GM10248 (cell line): ENCODE data around the gene CCNT2.
"Not testable (repeated sequence)": the region's sequence is repeated elsewhere in the genome, so short reads cannot be mapped to it uniquely, and the experiment has no call there.

Experiments used
- CTCF ChIA-PET: fragments of 300-600 bp; sonication (Branson Sonifier 250); formaldehyde crosslinking; extraction: SDS; loops from one replicate; lab custom pipeline; 2021; ENCODE audit warnings: antibody characterized with exemption; lab: Yijun Ruan, JAX
- POLR2A ChIA-PET: fragments of 350-650 bp; sonication (Branson Sonifier 250); formaldehyde crosslinking; extraction: SDS; loops from one replicate; lab custom pipeline; 2020; ENCODE audit warnings: antibody characterized with exemption; lab: Yijun Ruan, JAX
- DNase-seq: peaks from one replicate; pipeline ENCODE4 v3.0.0; 2012; ENCODE audit errors: extremely low spot score
- CTCF ChIP-seq: IDR thresholded peaks from 2 replicates; pipeline ENCODE4 v1.5.1; 2012; ENCODE audit warnings: mild to moderate bottlenecking, low read depth; ENCODE audit errors: extremely low read depth, missing control alignments, control extremely low read depth

The CCNT2 gene

GRCh38 chr2:134884435-134884834, 34.2 kb upstream of the CCNT2 start:
- no peak for TF ChIP-seq CTCF
- CTCF ChIA-PET = interaction anchor here (2.5 kb wide), 1 partner anchor 434 kb away, joined by 6 read pairs; no protein-coding TSS in a partner anchor
- POLR2A ChIA-PET = no interaction called here
- no peak for DNase-seq

- CTCF ChIA-PET = interaction anchor here (1.1 kb wide), 1 partner anchor 441 kb away, joined by 4 read pairs; no protein-coding TSS in a partner anchor
- POLR2A ChIA-PET = no interaction called here
- TF ChIP-seq CTCF = no peak
- no peak for DNase-seq
Observed at GRCh38 chr2:134892282-134893035, 26.2 kb upstream of the CCNT2 start.

GRCh38 chr2:134897932-134898331, 20.7 kb upstream of the CCNT2 start:
- ChIA-PET CTCF (interaction anchor here (0.6 to 1.6 kb wide), 4 partner anchors 10 to 447 kb away, joined by 3 to 11 read pairs (median 4); no protein-coding TSS in a partner anchor), POLR2A (no interaction called here)
- DNase-seq = no peak
- peak; percentile 31 for TF ChIP-seq CTCF

- DNase-seq = no peak
- ChIA-PET CTCF (no interaction called here), POLR2A (no interaction called here)
- no peak for TF ChIP-seq CTCF
Observed at GRCh38 chr2:134899204-134899603, 19.4 kb upstream of the CCNT2 start.

GRCh38 chr2:134900151-134900550, 18.5 kb upstream of the CCNT2 start:
- TF ChIP-seq CTCF = no peak
- DNase-seq = no peak
- POLR2A ChIA-PET = no interaction called here
- CTCF ChIA-PET = no interaction called here

- CTCF ChIA-PET, DNase-seq, POLR2A ChIA-PET: not testable (repeated sequence)
Observed at GRCh38 chr2:134903701-134904100, 14.9 kb upstream of the CCNT2 start.

GRCh38 chr2:134905168-134905567, 13.5 kb upstream of the CCNT2 start:
- DNase-seq = no peak
- CTCF ChIA-PET = no interaction called here
- POLR2A ChIA-PET = no interaction called here
- no peak for TF ChIP-seq CTCF
